Bronchial epithelial cell (primary cell): ENCODE results near the gene APOL3. TPM values are rescaled to one million over a fixed set of nuclear protein-coding genes. Genes with fewer than 3 reads are reported as not detected.
"Not testable (repeated sequence)": the region's sequence is repeated elsewhere in the genome, so short reads cannot be mapped to it uniquely, and the experiment has no call there.

ENCODE experiments used
- DNase-seq: peaks from one replicate; pipeline ENCODE4 v3.0.0-alpha.2; 2010; ENCODE audit warnings: low read depth
- FAIRE-seq: peaks from 2 replicates; lab custom pipeline; 2011; peaks lifted over from hg19 to GRCh38; lab: Jason Lieb, UNC
- H3K27me3 ChIP-seq: 2 replicates; pipeline ENCODE4 v1.5.1; 2011; ENCODE audit warnings: low read length; ENCODE audit not compliant: control insufficient read depth, insufficient read depth
- H3K36me3 ChIP-seq: 2 replicates; pipeline ENCODE4 v1.5.1; 2011; ENCODE audit warnings: low read length; ENCODE audit not compliant: control insufficient read depth, insufficient read depth
- H3K4me3 ChIP-seq: 2 replicates; pipeline ENCODE4 v1.5.1; 2011; ENCODE audit warnings: mild to moderate bottlenecking, low read depth, low read length, control low read depth
- CTCF ChIP-seq: IDR thresholded peaks from 2 replicates; pipeline ENCODE4 v1.5.1; 2011; ENCODE audit warnings: mild to moderate bottlenecking, moderate library complexity, low read length, control low read depth, inconsistent platforms; ENCODE audit not compliant: insufficient read depth, severe bottlenecking
- total RNA-seq: library from RNA; depleted of rRNA; stranded (reverse); fragments of >200 nt; gene quantifications from 2 replicates; pipeline ENCODE4 v1.2.1, GENCODE V29; 2014

Gene APOL3
- total RNA-seq, 1 donor from 2014 or later, result not detected

GRCh38 chr22:36124666-36125065 is 35.9 kb downstream of the APOL3 start:
- no peak overlapping the region for H3K4me3 ChIP-seq
- H3K27me3 ChIP-seq, result no peaks in the 10 kb centered on the region
- FAIRE-seq, result no peak

GRCh38 chr22:36123673-36124630 is 36.6 kb downstream of the APOL3 start:
- peak; percentile 94 for FAIRE-seq
- TF ChIP-seq CTCF, result peak; percentile 99
- H3K4me3 ChIP-seq, result peak overlapping the region; percentile 3

More at GRCh38 chr22:36124666-36125065, 35.9 kb downstream of the APOL3 start:
- DNase-seq, result no peak
- H3K36me3 ChIP-seq, result no peaks in the 10 kb centered on the region
- no peak for TF ChIP-seq CTCF

GRCh38 chr22:36120621-36121351 is 39.8 kb downstream of the APOL3 start:
- peak; percentile 15 for DNase-seq
- not testable (repeated sequence) for H3K36me3 ChIP-seq, H3K4me3 ChIP-seq, FAIRE-seq, H3K27me3 ChIP-seq

More at GRCh38 chr22:36123673-36124630, 36.6 kb downstream of the APOL3 start:
- peak; percentile 91 for DNase-seq
- H3K27me3 ChIP-seq, result no peaks in the 10 kb centered on the region
- H3K36me3 ChIP-seq, result no peaks in the 10 kb centered on the region

- no peak for FAIRE-seq
- no peak for DNase-seq
These were observed 43.5 kb downstream of the APOL3 start for GRCh38 chr22:36117053-36117554.

GRCh38 chr22:36116127-36116526 is 44.4 kb downstream of the APOL3 start:
- no peaks in the 10 kb centered on the region for H3K27me3 ChIP-seq
- no peaks in the 10 kb centered on the region for H3K36me3 ChIP-seq
- FAIRE-seq (no peak), DNase-seq (no peak)
- TF ChIP-seq CTCF, result no peak
- H3K4me3 ChIP-seq, result no peak overlapping the region

More at GRCh38 chr22:36117053-36117554, 43.5 kb downstream of the APOL3 start:
- Histone ChIP-seq H3K27me3 (no peaks in the 10 kb centered on the region), H3K36me3 (no peaks in the 10 kb centered on the region), H3K4me3 (no peak overlapping the region)
- no peak for TF ChIP-seq CTCF

GRCh38 chr22:36113121-36113520 is 47.4 kb downstream of the APOL3 start:
- FAIRE-seq, result no peak
- TF ChIP-seq CTCF, result no peak

More at GRCh38 chr22:36113121-36113520, 47.4 kb downstream of the APOL3 start:
- Histone ChIP-seq H3K36me3 (no peaks in the 10 kb centered on the region), H3K4me3 (no peak overlapping the region), H3K27me3 (no peaks in the 10 kb centered on the region)
- DNase-seq, result no peak
